ENCODE results near the gene UBE2J2.

The UBE2J2 gene

DNA sequence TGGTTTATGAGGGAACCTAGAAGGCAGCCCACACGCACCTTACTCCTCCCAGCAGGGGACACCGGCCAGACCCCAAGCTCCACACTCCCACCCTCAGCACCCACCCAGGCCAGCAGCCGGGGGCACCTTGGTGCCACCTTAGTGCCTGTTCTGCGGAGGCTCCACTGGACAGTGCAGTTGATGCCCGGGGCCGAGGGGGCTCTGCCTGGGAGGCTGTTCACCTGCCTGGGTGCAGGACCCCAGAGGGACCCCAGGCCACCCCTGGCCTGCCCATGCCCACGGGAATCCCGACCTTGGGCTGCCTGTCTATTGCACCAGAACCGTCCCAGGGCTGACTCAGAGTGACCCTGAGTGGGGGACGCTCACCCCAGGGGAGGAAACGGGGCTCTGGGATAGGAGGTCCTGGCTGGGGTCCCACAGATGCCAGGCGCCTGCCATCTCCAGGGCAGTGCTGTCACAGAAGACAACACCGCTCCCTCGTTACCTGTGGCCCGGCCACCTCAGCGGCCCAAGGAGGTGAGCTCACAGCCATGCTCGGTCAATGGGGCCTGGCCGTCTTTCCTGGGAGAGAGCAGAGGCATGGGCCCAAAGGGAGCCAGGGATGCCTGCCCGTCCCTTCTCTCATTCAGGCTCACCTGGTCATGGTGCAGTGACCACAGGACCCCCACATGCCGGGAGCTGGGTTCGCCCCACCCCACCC is 7.3 kb upstream of the UBE2J2 start:
- no peak for DNase-seq (ENCODE audit: low read depth)

DNA sequence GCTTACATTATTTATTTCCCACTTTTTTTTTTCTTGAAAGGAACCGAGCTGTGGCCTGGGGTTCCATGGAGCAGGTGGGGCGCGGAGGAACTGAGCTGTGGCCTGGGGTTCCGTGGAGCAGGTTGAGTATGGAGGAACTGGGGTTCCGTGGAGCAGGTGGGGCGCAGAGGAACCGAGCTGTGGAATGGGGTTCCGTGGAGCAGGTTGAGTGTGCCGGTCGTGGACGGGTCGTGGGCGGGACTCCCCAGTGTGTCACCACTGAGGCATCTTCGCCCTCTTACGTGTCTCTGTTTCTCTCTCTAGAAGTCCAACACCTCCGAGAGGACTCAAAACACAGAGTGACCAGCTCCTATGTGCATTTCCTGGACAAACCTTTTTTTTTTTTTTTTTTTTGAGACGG is 5.4 kb upstream of the UBE2J2 start:
- no peak for DNase-seq (ENCODE audit: low read depth)

DNA sequence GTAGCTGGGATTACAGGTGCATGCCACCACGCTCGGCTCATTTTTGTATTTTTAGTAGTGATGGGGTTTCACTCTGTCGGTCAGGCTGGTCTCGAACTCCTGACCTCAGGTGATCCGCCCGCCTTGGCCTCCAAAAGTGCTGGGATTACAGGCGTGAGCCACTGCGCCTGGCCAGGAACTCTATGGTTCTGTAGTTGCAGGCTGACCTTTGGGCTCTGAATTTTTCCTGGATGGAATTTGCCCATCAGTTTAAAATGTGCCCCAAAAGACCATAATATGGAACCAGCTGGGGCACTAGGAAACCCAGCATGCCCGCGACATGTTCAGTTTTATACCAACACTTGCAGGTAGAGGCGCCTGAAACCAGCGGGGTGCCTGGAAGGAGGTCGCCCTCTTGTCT is 5.0 kb upstream of the UBE2J2 start:
- no peak for DNase-seq (ENCODE audit: low read depth)

DNA sequence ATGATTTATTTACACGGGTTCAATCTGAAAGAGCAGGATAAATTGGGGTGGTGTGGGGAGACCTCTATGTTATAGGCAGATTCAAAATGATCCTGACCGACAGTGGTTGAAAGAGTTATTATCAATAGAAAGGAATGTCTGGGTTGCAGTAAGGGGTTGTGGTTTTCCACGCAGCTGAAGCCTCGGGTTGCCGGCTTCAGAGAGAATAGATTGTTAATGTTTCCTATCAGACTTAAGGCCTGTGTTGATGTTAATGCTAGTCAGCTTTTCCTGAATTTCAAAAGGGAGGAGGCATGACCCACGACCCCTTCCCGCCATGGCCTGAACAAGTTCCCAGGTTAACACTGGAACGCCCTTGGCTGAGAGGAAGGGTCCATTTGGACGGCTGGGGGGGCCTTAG is 2.2 kb upstream of the UBE2J2 start:
- peak; percentile 47 for DNase-seq (ENCODE audit: low read depth)

DNA sequence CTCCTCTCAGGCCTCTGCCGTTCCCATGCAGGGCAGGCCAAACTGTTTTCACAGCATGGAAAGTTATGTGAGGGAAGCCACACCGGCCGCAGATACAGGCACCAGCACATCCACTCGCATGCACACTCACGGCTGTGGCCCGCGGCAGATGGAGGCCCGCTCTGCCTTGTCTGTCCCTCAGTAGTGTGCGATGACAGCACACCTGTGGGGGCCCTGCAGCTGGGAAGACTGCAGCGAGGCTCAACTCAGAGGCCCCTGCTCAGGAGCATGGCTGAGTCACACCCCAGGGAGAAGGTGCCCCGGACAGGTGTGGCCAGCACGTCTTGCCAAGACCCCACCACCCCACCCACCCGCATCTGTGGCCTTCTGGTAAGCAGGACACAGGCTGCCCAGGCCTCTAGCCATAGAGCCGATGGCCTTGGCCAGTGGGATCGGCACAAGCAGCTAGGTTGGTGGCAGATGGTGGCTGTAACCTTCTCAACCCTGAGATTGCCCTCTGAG is 1.3 kb upstream of the UBE2J2 start:
- DNase-seq (ENCODE audit: low read depth) = no peak

DNA sequence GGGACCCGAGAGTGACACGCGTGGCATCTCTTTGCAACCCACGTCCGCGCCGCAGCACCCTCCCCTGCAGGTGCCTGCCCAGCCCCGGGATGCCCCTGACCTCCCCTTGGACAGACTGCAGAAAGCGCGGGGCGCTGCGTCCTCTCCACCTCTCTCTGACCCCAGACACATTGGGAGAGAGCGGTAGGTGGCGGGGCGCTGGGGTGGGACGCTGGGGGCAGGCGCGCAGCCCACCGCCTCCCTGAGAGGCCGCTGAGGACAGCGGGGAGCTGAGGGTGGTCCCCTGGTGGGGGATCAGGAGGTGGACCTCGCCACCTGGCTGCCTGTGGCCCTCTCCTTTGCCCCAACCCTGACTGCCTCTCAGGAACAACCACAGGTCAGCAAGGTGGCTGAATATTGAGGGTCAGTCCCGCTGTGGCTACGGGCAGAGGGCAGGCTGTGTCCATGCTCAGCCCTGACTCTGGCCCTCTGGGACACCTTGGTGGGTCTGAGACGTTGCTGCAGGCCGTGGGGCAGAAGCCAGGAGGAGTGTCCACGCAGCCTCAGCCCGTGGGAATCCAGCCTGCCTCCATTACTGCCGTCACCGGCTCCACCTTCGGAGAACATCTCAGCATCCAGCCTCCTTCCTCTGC is 761 bp upstream of the UBE2J2 start:
- no peak for DNase-seq (ENCODE audit: low read depth)

DNA sequence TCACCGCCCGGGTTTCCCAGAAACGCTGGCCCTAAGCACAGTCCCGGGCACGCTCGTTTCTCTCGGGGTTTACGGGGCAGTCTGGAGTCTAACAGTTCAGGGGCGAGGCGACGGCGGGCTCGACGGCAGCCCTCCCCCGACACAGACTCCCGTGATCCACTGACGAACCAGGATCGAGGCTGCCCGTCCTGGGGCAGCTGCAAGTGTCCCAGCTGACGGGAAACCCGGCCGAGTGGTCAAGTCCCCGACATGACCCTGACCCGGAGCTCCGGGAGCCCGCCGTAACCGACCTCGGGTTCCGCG is 494 bp downstream of the UBE2J2 start:
- DNase-seq (ENCODE audit: low read depth) = no peak

DNA sequence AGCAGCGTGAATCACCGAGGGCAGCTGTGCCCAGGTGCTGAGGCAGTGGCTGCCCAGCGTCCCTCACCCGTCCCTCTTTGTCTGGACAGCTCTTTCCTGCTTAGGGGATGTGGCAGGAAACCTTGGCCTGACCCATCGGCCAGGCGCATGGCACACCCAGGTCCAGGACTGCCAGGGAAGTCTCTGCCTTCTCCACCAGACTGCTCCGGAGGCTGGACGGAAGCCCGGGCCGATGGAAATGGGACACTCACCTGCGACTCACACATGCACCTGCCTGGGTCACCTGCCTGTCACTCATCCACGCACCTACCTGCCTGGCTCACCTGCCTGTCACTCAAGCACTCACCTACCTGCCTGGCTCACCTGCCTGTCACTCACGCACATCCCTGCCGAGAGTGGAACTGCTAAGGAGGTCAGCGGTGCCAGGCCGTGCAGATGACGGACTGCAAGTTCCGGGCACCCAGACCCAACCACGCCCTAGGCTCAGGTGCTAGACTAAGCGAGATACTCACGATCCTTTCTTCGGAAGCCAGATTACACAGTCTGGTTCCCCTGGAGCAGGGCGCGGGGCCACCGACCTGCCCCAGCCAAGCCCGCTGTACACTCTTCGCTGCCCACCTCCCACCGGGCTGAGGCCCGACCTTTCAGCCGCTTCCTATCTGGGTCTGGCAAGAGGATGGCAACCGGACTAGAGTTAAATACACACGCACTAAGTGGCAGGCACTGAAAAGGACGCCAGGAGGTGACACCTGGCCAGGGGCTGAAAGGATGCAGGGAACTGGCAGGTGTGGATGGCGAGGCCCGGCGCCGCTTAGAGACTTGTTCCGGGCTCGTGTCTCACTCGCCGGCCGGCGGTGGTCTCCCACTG is 1.1 kb downstream of the UBE2J2 start:
- no peak for DNase-seq (ENCODE audit: low read depth)

DNA sequence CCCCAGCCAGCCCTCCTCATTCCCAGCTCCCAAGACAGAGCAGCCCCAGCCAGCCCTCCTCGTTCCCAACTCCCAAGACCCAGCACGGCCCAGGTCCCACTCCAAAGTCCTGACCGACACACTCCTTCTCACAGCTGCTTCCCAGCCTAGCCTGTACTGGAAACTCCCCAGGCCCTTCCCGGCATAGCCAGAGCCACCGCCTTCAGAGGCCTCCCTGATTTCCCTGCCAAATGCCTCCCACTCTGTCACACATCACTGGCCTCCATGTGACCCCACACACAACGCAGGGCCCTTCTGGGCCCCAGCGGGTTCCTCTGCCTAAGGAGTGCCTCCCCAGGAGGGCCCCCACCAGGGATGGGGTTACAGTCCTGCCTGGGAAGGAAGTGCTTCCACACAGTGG is 2.8 kb downstream of the UBE2J2 start:
- peak; percentile 34 for DNase-seq (ENCODE audit: low read depth)

DNA sequence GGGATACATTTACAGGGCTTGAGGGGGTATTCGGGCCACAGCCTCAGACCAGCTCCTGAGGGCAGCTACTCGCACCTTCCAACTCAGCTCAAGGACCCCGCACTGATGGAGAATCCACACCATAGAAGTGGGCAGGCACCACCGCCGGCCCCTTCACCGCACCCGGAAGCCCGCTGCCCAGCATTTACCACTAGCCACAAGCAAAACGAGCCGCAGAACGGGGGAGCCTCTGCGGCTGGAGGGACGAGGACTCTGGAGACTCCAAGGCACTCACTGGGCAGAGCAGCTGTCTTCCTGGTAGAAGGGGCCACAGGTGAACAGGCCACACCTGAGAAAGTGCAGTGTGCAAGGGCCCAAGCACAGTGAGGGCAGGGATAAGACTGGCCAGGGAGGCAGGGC is 5.4 kb downstream of the UBE2J2 start:
- DNase-seq (ENCODE audit: low read depth) = no peak

DNA sequence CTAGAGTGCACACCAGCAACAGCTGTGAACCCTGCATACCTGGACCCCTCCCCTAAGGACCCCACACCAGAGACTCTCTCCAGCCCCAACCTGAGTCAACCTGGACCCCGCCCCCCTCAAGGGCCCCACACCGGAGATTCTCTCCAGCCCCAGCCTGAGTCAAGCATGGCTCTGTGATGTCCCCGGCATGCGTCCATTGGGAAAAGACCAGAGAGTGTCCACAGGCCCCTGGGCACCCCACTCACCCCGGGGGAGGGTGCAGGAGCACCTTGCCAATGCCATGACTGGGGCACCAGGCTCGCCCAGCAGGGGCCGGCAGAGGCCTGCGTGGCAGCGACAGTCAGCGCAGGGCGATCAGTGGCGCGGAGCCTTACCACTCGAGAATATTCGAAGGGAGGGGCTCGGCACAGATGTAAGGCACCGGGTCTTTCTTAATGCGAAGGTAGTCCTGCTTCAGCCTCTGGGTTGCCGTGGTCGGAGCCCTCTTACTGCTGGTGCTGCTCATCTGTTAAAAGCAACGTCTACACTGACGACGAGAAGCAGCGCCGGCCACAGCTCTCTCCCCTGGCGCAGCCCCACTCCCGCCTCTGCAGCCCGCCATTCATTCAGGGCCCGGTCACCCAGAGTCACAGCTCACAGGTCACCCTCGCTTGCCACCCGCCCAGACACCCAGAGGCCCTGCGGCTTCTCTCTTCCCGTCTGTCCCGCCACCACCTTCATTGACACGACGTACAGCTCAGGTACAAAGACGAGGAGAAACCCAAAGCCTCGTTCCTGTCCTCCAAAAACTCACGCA is 6.0 kb downstream of the UBE2J2 start:
- DNase-seq (ENCODE audit: low read depth) = no peak

DNA sequence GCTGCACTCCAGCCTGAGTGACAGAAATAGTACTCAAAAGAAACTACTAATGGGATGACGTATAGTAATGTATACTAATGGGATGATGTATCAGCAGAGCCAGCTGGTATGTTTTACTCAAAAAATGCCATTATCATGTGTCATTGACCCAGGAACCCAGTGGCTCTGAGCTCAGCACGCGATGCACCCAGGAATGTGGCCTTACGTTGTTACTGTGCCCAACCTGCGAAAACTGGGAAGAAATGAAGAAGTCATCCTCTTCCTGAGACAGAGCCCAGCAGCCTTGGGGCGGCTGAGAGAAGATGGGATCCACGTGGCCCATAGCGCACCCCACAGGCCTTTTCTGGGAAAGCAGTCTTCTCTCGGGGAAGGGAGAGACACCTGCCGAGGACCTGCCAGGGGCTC is 8.8 kb downstream of the UBE2J2 start:
- peak; percentile 97 for DNase-seq (ENCODE audit: low read depth)

DNA sequence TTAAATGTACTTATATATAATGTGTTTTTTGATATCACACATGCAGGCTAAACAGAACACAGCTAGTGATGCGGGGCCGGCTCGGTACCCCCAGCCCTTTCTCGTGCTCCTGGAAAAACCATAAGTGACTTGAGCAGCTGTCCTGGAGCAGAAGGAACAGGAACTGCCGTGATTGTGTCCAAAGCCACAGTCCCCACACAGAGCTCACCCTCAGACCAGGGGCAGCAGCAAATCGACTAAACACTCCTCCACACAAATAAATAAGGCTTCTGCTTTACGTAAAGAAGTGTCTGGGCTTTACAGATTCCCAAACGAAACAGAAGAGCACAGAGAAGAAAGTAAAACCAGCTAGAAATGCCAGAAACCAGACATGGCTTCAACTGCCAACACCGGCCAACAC is 9.6 kb downstream of the UBE2J2 start:
- no peak for DNase-seq (ENCODE audit: low read depth)

DNA sequence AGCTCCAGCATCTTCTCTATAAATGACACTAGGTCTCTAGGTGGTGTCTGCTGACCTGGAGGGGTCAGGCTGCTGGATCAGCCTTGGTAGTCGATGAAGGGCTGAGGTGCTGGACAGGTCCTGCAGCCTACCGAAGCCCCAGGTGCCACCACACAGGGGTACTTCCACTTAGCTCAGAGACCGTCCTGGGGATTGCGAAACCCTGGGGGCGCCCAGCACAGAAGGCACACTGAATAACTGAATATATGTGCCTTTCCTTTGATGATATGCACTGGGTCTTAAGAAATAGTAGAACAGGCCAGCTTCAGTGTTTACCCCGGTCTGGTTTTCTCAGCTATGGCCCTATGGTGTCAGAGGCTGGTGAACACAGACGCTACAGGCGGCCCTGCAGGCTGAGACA is 10.9 kb downstream of the UBE2J2 start:
- no peak for DNase-seq (ENCODE audit: low read depth)

DNA sequence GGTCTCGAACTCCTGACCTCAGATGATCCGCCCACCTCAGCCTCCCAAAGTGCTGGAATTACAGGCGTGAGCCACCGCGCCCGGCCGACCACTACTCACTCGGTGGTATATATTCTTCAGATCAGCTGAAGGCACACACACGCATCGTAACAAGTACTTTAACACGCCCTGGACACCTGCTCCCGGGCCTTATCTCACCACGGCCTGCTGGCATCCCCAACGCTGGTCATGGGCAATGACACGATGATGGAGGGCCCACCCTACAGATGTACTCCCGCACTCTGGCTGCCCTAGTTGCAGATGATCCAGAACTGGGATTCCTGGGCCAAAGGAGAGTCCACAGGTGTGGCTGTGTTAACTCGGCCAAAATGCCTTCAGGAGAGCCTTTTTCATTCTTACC is 11.6 kb downstream of the UBE2J2 start:
- no peak for DNase-seq (ENCODE audit: low read depth)

DNA sequence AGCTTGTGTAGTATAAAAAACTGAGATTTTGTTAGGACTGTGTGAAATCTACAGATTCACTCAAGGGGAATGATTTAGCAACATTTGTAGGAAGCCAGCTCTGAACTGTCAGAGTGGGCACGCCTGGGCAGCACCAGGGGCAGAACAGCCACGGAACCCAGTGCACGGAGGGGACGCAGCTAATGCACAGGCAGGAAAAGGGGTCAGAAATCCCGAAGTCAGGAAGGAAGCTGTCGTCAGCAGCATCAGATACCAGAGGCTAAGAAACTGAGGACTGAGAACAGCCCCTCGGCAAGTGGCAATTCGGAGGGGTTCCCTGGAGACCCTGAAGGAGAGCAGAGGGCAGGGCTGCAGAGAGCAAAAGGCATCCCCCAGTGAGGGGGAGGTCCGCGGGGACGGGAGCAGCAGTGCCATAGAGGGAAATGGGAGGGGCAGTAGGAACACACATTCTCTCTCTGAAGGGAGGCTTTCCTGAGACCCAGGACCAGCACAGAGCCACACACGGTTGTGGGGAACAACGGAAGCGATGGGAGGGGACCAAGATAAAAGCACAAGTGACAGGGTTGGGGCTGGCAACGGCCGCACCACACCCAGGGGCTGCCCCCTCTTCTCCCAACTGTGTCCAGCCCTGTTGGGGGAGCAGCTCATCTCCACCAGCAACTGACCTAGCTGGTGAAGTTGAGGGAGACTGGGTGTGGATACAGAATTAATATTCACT is 12.7 kb downstream of the UBE2J2 start:
- no peak for DNase-seq (ENCODE audit: low read depth)

DNA sequence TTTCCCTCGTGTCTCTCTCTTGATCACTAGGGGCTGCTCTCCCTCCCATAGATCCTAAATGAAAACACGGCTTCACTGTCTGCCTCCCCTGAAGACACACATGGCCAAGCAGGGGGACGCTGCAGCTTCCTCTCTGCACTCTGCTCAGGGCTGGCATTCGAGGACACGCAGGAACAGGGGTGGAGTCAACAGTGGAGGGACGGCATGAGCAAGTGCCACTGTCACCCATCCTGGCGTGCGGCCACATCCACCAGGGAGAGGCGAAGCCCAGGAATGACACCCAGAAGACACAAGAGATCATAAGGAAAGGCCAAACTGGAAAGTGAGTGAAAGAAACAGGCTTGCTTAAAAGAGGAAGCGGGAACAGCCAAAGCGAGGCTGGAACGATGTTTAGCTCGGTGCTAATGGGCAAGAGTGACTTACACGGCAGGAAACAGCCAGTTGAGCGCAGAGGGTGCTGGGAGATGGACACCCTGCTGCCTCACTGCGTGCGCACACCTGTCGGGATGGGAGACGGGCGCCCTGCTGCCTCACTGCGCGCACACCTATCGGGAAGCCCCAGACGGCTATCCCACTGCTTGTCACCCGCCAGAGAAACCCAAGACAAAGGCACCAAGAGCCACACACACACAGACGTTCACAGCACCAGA is 13.6 kb downstream of the UBE2J2 start:
- no peak for DNase-seq (ENCODE audit: low read depth)

DNA sequence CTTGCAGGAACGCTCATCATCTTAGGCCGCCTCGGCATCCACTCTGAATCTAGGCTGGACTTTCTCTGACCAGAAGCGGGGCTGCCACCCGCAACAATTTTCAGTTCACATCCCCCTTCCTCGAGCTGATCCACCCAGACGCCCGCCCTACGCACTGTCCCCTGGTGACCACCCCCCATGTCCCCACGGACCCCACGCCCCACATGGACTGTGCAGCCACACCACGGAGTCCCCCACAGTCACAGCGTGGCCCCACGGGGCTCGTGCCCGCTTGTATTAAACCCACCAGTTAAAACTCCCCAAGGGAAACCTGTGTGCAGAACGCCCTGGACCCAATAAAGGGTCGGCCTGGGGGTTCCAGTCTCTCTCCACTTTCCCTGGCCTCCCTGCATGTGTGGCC is 14.1 kb downstream of the UBE2J2 start:
- no peak for DNase-seq (ENCODE audit: low read depth)

DNA sequence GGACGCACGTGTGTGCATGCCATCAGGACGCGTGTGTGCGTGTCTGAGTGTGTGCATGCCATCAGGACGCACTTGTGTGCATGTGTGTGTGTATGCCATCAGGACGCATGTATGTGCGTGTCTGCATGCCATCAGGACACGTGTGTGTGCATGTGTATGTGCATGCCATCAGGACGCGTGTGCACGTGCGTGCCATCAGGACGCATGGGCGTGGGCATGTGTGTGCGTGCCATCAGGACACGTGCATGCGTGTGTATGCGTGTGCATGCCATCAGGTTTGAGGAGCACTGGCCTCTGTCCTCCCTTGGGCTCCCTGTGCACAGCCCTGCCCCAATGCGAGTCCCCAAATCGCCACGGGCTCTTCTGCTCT is 14.6 kb downstream of the UBE2J2 start:
- DNase-seq (ENCODE audit: low read depth) = no peak

DNA sequence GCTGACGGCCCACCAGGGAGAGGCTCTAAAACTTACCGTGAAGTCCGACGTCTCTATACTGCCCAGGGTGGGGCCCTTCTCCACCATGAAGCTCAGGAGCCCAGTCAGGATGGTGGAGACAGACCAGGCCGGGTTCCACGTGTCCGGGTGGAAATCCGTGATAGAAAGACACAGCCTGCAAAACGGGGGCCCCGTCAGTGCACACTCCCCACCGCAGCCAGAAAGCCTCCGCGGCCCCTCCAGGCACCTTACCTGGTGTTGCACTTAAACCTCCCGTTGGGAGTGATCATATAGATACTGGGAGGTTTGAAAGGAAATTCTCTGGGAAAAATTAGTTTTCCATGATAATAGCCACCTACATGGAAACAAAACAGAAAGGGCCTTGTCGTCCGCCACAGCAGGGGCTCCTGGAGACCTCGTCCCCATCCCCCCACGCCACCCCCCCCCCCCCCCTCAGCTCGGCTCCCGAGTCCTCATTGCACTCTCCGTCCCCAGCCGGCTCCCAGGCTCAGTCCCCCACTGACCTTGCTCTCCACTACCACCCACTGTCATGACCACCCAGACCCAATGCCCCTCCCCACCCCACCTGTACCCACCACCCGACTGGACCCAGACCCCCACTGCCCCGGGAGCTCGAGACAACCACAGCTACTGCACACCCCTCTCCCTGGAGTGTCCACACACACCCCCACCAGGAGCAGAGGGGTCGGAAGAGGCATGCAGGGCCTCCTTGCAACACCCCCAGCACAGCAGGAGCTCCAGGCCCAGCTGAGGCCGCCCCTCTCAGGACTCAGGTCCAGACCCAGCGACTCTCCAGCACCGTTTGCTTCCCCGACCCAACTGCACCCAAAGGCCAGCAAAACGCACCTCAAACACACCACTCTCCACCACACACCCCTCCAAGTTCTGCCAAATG is 16.4 kb downstream of the UBE2J2 start:
- no peak for DNase-seq (ENCODE audit: low read depth)
